ENCODE results near the gene PITPNM3.

- TF ChIP-seq CTCF (IDR thresholded peaks at IDR 0.05) (no peak), POLR2A (IDR thresholded peaks at IDR 0.05) (no peak)
Measured at GRCh38 chr17:6567528-6568183, 11.3 kb upstream of the PITPNM3 start.
